Neural progenitor cell (in vitro differentiated cells): ENCODE measurements around the gene RNF34. TPM values are rescaled to one million over a fixed set of nuclear protein-coding genes. Genes with fewer than 3 reads are reported as not detected.
A peak's percentile ranks its signal among the peaks of the same experiment; 100 is the strongest.

Source experiments
- DNase-seq: peaks from one replicate; pipeline ENCODE4 v3.0.0-alpha.2; 2016; ENCODE audit warnings: low spot score
- H2AFZ ChIP-seq: fragments of 200-600 bp; sonication (generic); replicated peaks from 2 replicates; pipeline ENCODE4 v1.6.1; 2016; ENCODE audit warnings: antibody characterized with exemption
- H3F3A ChIP-seq: fragments of 200-600 bp; sonication (generic); 2 replicates; pipeline ENCODE4 v1.6.1; 2016; ENCODE audit warnings: antibody characterized with exemption, low read depth
- H3K27ac ChIP-seq: fragments of 200-600 bp; sonication (generic); 2 replicates; pipeline ENCODE4 v1.5.1; 2016; ENCODE audit warnings: mild to moderate bottlenecking
- H3K27me3 ChIP-seq: fragments of 200-600 bp; sonication (generic); 2 replicates; pipeline ENCODE4 v1.6.1; 2016; ENCODE audit warnings: mild to moderate bottlenecking, moderate library complexity
- H3K36me3 ChIP-seq: fragments of 200-600 bp; sonication (generic); 2 replicates; pipeline ENCODE4 v1.5.1; 2016
- H3K4me1 ChIP-seq: fragments of 200-600 bp; sonication (generic); 2 replicates; pipeline ENCODE4 v1.6.1; 2016; ENCODE audit warnings: mixed run types
- H3K4me2 ChIP-seq: fragments of 200-600 bp; sonication (generic); 2 replicates; pipeline ENCODE4 v1.6.1; 2016
- H3K4me3 ChIP-seq: fragments of 200-600 bp; sonication (generic); 2 replicates; pipeline ENCODE4 v1.5.1; 2016
- H3K79me2 ChIP-seq: fragments of 200-600 bp; sonication (generic); 2 replicates; pipeline ENCODE4 v1.6.1; 2016; ENCODE audit warnings: low read depth
- H3K9ac ChIP-seq: fragments of 200-600 bp; sonication (generic); 2 replicates; pipeline ENCODE4 v1.6.1; 2016
- H3K9me3 ChIP-seq: fragments of 200-600 bp; sonication (generic); 2 replicates; pipeline ENCODE4 v1.5.1; 2016; ENCODE audit warnings: low read depth
- H4K20me1 ChIP-seq: fragments of 200-600 bp; sonication (generic); 2 replicates; pipeline ENCODE4 v1.6.1; 2016; ENCODE audit warnings: low read depth
- H3K27ac Mint-ChIP-seq: 3 replicates; pipeline ENCODE4 v1.8.0; 2021; ENCODE audit warnings: mixed read lengths
- H3K27me3 Mint-ChIP-seq: 2 replicates; pipeline ENCODE4 v1.8.0; 2022; ENCODE audit warnings: low read depth, mild to moderate bottlenecking, inconsistent platforms, moderate library complexity, mixed read lengths; ENCODE audit not compliant: insufficient read depth
- H3K36me3 Mint-ChIP-seq: 3 replicates; pipeline ENCODE4 v1.8.0; 2021; ENCODE audit warnings: mixed read lengths
- H3K4me1 Mint-ChIP-seq: 3 replicates; pipeline ENCODE4 v1.8.0; 2021; ENCODE audit warnings: mixed read lengths
- H3K4me3 Mint-ChIP-seq: 3 replicates; pipeline ENCODE4 v1.8.0; 2021; ENCODE audit warnings: mild to moderate bottlenecking, moderate library complexity, mixed read lengths
- H3K9me3 Mint-ChIP-seq: 3 replicates; pipeline ENCODE4 v1.8.0; 2020; ENCODE audit warnings: mixed read lengths
- CTCF ChIP-seq: fragments of 200-600 bp; sonication (generic); IDR thresholded peaks from 2 replicates; pipeline ENCODE4 v1.5.1; 2017; ENCODE audit warnings: antibody characterized with exemption, mild to moderate bottlenecking
- EZH2 ChIP-seq: fragments of 200-600 bp; sonication (generic); IDR thresholded peaks from 2 replicates; pipeline ENCODE4 v1.6.1; 2017; ENCODE audit warnings: antibody characterized with exemption, mild to moderate bottlenecking, moderate library complexity
- EZH2phosphoT487 ChIP-seq: fragments of 200-600 bp; sonication (generic); IDR thresholded peaks from 2 replicates; pipeline ENCODE4 v1.6.1; 2017; ENCODE audit warnings: antibody characterized with exemption
- total RNA-seq: library from RNA; depleted of rRNA; stranded (reverse); fragments of >200 nt; gene quantifications from 2 replicates; pipeline ENCODE4 v1.2.3, GENCODE V29; 2015; ENCODE audit warnings: low replicate concordance

Gene RNF34
- total RNA-seq, 1 donor from 2014 or later: 57.8 TPM

DNA sequence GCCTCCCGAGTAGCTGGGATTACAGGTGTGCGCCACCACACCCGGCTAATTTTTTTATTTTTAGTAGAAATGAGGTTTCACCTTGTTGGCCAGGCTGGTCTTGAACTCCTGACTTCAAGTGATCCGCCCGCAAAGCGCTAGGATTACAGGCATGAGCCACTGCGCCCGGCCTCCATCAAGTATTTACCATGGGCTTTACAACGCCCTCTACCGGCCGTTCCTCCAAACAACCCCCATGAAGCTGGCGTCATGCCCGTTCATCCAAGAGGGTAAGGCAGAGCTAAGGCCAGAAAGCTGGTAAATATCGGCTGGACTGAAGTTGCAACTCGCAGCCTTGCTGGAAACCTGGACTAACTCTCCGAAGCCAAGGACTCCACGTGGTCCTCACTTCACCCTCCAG, 41.6 kb downstream of the RNF34 start:
- H3K27me3 Mint-ChIP-seq: peaks cover 6% of the 10 kb centered on the region
- Histone ChIP-seq H3K4me3 (no peak overlapping the region), H2AFZ (no peak overlapping the region), H3K9ac (no peak overlapping the region), H3K4me1 (no peaks in the 10 kb centered on the region), H4K20me1 (peaks cover 26% of the 10 kb centered on the region), H3F3A (peaks cover 11% of the 10 kb centered on the region), H3K27ac (no peak overlapping the region), H3K27me3 (no peaks in the 10 kb centered on the region), H3K36me3 (peaks cover 18% of the 10 kb centered on the region), H3K79me2 (peaks cover 4% of the 10 kb centered on the region), H3K4me2 (no peak overlapping the region), H3K9me3 (no peaks in the 10 kb centered on the region)
- H3K4me3 Mint-ChIP-seq: no peak overlapping the region
- DNase-seq: no peak
- no peak overlapping the region for H3K27ac Mint-ChIP-seq
- TF ChIP-seq CTCF (no peak), EZH2phosphoT487 (no peak), EZH2 (no peak)
- peaks cover 8% of the 10 kb centered on the region for H3K9me3 Mint-ChIP-seq
- H3K4me1 Mint-ChIP-seq: peaks cover 7% of the 10 kb centered on the region
- peaks cover 45% of the 10 kb centered on the region for H3K36me3 Mint-ChIP-seq

- Mint-ChIP-seq H3K9me3 (peaks cover 3% of the 10 kb centered on the region), H3K4me1 (peaks cover 7% of the 10 kb centered on the region), H3K36me3 (peaks cover 38% of the 10 kb centered on the region), H3K27ac (no peak overlapping the region), H3K27me3 (peaks cover 7% of the 10 kb centered on the region), H3K4me3 (no peak overlapping the region)
- Histone ChIP-seq H3K27ac (no peak overlapping the region), H3K4me1 (no peaks in the 10 kb centered on the region), H3K27me3 (no peaks in the 10 kb centered on the region), H3F3A (peaks cover 15% of the 10 kb centered on the region), H3K9ac (no peak overlapping the region), H3K9me3 (no peaks in the 10 kb centered on the region), H2AFZ (no peak overlapping the region), H3K79me2 (peaks cover 9% of the 10 kb centered on the region), H3K4me3 (no peak overlapping the region), H3K36me3 (peaks cover 11% of the 10 kb centered on the region), H3K4me2 (no peak overlapping the region), H4K20me1 (peaks cover 32% of the 10 kb centered on the region)
- DNase-seq: no peak
- no peak for TF ChIP-seq CTCF
- no peak for TF ChIP-seq EZH2
- no peak for TF ChIP-seq EZH2phosphoT487
Observed at GRCh38 chr12:121442028-121442948, 42.4 kb downstream of the RNF34 start.

DNA sequence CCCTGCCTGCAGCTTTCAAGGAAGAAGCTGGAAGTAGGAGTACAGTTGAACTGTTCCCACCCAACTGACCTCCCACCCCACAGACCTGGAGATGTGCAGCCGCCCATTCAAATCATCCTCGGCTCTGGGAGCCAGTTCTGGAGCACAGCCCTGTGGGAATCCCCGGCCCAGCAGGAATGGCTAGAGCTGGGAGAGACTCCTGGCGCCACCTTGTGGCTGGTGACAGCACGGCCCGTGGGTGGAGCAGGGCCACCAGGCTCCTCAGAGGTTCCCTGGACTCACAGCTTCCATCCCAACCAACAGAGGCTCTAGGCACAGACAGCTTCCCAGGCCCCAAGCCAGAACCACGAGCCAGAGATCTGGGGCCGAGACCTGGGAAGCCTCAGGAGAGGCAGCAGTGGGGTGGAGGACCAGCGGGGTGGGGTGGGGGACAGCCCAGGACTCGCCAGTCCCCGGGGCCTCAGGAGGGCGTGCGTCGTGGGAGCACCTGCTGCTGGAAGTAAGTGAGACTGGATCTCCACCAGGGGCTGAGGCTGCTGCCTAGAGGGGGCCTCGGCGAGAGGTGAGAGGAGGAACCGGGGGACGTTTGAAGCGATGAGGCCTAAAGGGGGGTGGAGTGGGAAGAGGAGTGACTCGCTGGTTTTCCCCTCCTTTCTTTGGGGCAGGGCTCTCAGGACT, 43.4 kb downstream of the RNF34 start:
- H3K4me1 ChIP-seq: no peaks in the 10 kb centered on the region
- Mint-ChIP-seq H3K36me3 (peaks cover 30% of the 10 kb centered on the region), H3K27ac (peak overlapping the region; percentile 78), H3K4me3 (no peak overlapping the region), H3K27me3 (peaks cover 8% of the 10 kb centered on the region), H3K4me1 (peaks cover 5% of the 10 kb centered on the region), H3K9me3 (peaks cover 3% of the 10 kb centered on the region)
- H3K36me3 ChIP-seq: peaks cover 6% of the 10 kb centered on the region
- peak; percentile 87 for DNase-seq
- no peak overlapping the region for H3K4me2 ChIP-seq
- no peak overlapping the region for H2AFZ ChIP-seq
- H4K20me1 ChIP-seq: peaks cover 33% of the 10 kb centered on the region
- no peak overlapping the region for H3K4me3 ChIP-seq
- H3K27me3 ChIP-seq: no peaks in the 10 kb centered on the region
- TF ChIP-seq EZH2: no peak
- peak; percentile 92 for TF ChIP-seq CTCF
- H3K9ac ChIP-seq: no peak overlapping the region
- no peak overlapping the region for H3K27ac ChIP-seq
- H3K79me2 ChIP-seq: peaks cover 16% of the 10 kb centered on the region
- H3K9me3 ChIP-seq: no peaks in the 10 kb centered on the region
- peaks cover 15% of the 10 kb centered on the region for H3F3A ChIP-seq
